ENCODE data around the gene PTPRN2. TPM values are rescaled to one million over a fixed set of nuclear protein-coding genes. Genes with fewer than 3 reads are reported as not detected.
"Not testable (repeated sequence)": the region's sequence is repeated elsewhere in the genome, so short reads cannot be mapped to it uniquely, and the experiment has no call there.

The PTPRN2 gene
- total and polyA plus RNA-seq, 4 donors, result 18.1 to 69.9 (median 50.4) TPM

DNA sequence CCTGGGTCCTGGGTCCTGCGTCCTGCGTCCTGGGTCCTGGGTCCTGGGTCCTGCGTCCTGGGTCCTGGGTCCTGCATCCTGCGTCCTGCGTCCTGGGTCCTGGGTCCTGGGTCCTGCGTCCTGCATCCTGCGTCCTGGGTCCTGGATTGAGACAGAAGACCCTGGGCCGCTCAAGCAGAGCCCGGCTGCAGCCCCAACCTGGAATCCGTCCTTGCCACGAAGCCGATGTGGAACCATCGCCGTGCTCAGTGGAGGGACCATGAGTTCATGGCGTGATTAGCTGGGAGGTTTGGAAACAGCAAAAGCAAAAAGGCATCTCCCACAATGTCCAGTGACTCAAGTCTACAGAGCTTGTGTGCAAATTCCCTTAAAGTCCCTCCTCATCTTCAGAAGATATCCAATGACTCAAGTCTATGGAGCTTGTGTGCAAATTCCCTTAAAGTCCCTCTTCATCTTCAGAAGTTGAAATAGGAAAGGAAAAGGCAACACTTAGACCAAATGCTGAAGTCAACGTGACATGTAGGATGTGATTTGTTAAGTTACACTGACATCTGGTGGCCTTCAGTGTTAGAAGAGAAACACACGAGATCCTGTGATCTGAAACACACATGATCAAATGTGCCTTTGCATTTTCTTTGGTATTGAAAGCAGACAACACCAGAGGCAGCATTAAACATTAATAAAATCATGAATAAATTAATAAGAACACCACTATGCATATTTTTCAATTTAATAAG, 179.9 kb downstream of the PTPRN2 start:
- H3K9me3 ChIP-seq (ENCODE audit: control insufficient read depth, insufficient read depth, low read length), result no peaks in the 10 kb centered on the region
- 82% methylated on average over 15 of the region's 17 CpGs for WGBS (ENCODE audit: insufficient coverage)
- H3K36me3 ChIP-seq (ENCODE audit: control insufficient read depth, insufficient read depth, low read length), result peaks cover 6% of the 10 kb centered on the region
- H3K4me3 ChIP-seq (ENCODE audit: low read depth, low read length), result no peak overlapping the region
- DNase-seq (ENCODE audit: low read depth in 4 of 6, low spot score in 6 of 6), result peak; percentile 53 to 96 (median 71)
- peaks cover 10% of the 10 kb centered on the region for H3K4me1 ChIP-seq (ENCODE audit: control insufficient read depth, insufficient read depth, low read length)
- no peak overlapping the region for H3K27ac ChIP-seq (ENCODE audit: low read depth, low read length)
- no peaks in the 10 kb centered on the region for H3K27me3 ChIP-seq (ENCODE audit: control insufficient read depth, insufficient read depth, low read length)

DNA sequence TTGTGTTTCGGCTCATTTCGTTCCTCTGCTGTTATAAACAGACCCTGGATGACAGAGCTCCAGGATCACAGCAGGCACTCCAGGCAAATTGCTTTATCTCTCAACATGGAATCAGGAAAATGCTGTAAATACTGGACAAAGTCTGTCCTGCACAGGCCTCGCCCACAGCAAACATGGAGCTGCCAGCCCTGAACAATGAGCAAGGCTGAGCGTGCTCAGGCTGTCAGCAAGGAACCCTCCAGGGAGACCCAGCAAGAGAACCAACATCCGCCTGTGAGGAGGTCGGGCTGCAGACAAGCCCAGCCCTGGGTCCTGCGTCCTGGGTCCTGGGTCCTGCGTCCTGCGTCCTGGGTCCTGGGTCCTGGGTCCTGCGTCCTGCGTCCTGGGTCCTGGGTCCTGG, 180.8 kb downstream of the PTPRN2 start:
- Histone ChIP-seq H3K27ac (ENCODE audit: low read depth, low read length) (no peak overlapping the region), H3K4me3 (ENCODE audit: low read depth, low read length) (no peak overlapping the region), H3K9me3 (ENCODE audit: control insufficient read depth, insufficient read depth, low read length) (no peaks in the 10 kb centered on the region), H3K27me3 (ENCODE audit: control insufficient read depth, insufficient read depth, low read length) (no peaks in the 10 kb centered on the region), H3K4me1 (ENCODE audit: control insufficient read depth, insufficient read depth, low read length) (peaks cover 17% of the 10 kb centered on the region), H3K36me3 (ENCODE audit: control insufficient read depth, insufficient read depth, low read length) (peaks cover 6% of the 10 kb centered on the region)
- no peak for DNase-seq (ENCODE audit: low read depth in 4 of 6, low spot score in 6 of 6)
- 79% methylated on average over 7 of the region's 11 CpGs for WGBS (ENCODE audit: insufficient coverage)

DNA sequence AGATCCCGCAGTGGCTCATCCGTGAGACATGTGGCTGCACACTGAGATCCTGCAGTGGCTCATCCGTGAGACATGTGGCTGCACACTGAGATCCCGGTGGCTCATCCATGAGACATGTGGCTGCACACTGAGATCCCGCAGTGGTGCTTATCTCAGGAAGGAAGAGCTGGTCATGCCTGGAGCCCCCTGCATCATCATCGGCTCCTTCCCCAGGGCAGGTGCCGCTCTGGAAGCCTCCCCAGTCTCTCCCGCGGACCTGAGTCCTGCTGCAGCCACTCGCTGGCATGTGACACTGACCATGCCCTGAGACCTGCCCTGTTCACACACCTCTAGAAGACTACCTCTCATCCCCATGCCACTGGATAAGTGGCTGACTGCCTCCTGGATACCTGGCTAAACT, 181.3 kb downstream of the PTPRN2 start:
- Histone ChIP-seq H3K4me1 (ENCODE audit: control insufficient read depth, insufficient read depth, low read length) (peaks cover 21% of the 10 kb centered on the region), H3K36me3 (ENCODE audit: control insufficient read depth, insufficient read depth, low read length) (peaks cover 6% of the 10 kb centered on the region), H3K9me3 (ENCODE audit: control insufficient read depth, insufficient read depth, low read length) (no peaks in the 10 kb centered on the region), H3K27ac (ENCODE audit: low read depth, low read length) (no peak overlapping the region), H3K27me3 (ENCODE audit: control insufficient read depth, insufficient read depth, low read length) (no peaks in the 10 kb centered on the region), H3K4me3 (ENCODE audit: low read depth, low read length) (no peak overlapping the region)
- DNase-seq (ENCODE audit: low read depth in 4 of 6, low spot score in 6 of 6), result no peak
- 94% methylated on average over 9 of the region's 10 CpGs for WGBS (ENCODE audit: insufficient coverage)

DNA sequence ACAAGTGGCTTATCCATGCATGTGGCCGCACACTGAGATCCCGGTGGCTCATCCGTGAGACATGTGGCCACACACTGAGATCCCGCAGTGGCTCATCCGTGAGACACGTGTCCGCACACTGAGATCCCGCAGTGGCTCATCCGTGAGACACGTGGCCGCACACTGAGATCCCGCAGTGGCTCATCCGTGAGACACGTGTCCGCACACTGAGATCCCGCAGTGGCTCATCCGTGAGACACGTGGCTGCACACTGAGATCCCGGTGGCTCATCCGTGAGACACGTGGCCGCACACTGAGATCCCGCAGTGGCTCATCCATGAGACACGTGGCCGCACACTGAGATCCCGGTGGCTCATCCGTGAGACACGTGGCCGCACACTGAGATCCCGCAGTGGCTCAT, 181.9 kb downstream of the PTPRN2 start:
- 96% methylated on average over 29 of the region's 30 CpGs for WGBS (ENCODE audit: insufficient coverage)
- H3K27ac ChIP-seq (ENCODE audit: low read depth, low read length); H3K36me3 ChIP-seq (ENCODE audit: control insufficient read depth, insufficient read depth, low read length); DNase-seq (ENCODE audit: low read depth in 4 of 6, low spot score in 6 of 6); H3K4me3 ChIP-seq (ENCODE audit: low read depth, low read length); H3K27me3 ChIP-seq (ENCODE audit: control insufficient read depth, insufficient read depth, low read length); H3K9me3 ChIP-seq (ENCODE audit: control insufficient read depth, insufficient read depth, low read length): not testable (repeated sequence)
- H3K4me1 ChIP-seq (ENCODE audit: control insufficient read depth, insufficient read depth, low read length), result peaks cover 27% of the 10 kb centered on the region

DNA sequence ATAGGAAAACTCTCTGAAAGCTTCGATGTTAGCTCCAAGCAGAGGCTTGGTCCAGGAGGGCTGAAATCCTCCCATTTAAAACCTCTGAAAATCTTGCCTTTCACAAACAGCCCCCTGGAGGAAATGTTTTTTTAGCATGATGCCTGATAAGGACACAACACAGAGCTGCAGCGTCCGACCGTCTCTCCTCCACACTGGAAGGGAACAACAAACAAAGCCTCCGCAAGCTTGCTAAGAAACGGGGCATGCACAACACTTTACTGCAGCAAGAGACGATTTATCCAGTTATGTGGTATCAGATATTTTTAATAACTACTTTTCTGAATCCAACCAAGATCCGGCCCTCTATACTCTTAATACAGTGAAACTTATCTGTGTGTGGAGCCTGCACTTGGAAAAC, 182.3 kb downstream of the PTPRN2 start:
- Histone ChIP-seq H3K9me3 (ENCODE audit: control insufficient read depth, insufficient read depth, low read length) (no peaks in the 10 kb centered on the region), H3K27ac (ENCODE audit: low read depth, low read length) (no peak overlapping the region), H3K27me3 (ENCODE audit: control insufficient read depth, insufficient read depth, low read length) (no peaks in the 10 kb centered on the region), H3K36me3 (ENCODE audit: control insufficient read depth, insufficient read depth, low read length) (peaks cover 3% of the 10 kb centered on the region), H3K4me3 (ENCODE audit: low read depth, low read length) (no peak overlapping the region), H3K4me1 (ENCODE audit: control insufficient read depth, insufficient read depth, low read length) (peaks cover 28% of the 10 kb centered on the region)
- DNase-seq (ENCODE audit: low read depth in 4 of 6, low spot score in 6 of 6), result no peak
- 92% methylated on average over 5 of the region's 8 CpGs for WGBS (ENCODE audit: insufficient coverage)

DNA sequence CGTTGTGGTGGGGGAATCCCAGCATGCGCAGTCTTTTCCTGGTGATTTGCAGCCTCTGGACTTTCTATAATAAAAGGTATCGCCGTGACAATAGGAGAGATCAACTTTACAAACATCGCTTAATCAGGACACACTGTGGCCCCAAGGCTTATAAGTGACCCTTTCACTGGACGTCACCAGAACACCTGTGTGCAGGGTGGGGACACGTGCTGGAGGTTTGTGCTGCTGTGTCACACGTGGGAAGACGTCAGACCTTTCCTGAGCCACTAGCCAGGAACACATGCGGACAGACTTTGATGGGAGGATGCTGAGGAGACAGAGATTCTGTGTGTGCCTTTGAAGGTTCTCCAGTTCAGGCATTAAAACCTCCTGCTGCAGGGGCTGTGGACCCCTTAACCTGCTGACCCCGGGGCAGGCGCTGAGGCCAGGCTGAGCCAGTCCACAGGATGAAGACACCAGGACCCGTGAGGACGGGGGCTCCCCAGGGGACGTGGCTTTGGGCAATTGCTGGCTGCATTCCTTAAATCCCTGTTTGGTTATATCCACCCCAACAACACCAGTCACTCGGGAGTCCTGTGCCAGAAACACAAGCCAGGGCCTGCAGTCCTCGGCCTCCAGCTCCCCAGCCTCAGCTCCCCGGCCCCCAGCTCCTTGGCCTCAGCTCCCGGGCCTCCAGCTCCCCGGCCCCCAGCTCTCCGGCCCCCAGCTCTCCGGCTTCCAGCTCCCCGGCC, 183.4 kb downstream of the PTPRN2 start:
- H3K27ac ChIP-seq (ENCODE audit: low read depth, low read length), result no peak overlapping the region
- H3K4me3 ChIP-seq (ENCODE audit: low read depth, low read length), result no peak overlapping the region
- H3K27me3 ChIP-seq (ENCODE audit: control insufficient read depth, insufficient read depth, low read length), result no peaks in the 10 kb centered on the region
- 80% methylated on average over 17 of the region's 23 CpGs for WGBS (ENCODE audit: insufficient coverage)
- peaks cover 3% of the 10 kb centered on the region for H3K36me3 ChIP-seq (ENCODE audit: control insufficient read depth, insufficient read depth, low read length)
- peaks cover 28% of the 10 kb centered on the region for H3K4me1 ChIP-seq (ENCODE audit: control insufficient read depth, insufficient read depth, low read length)
- DNase-seq (ENCODE audit: low read depth in 4 of 6, low spot score in 6 of 6), result no peak
- no peaks in the 10 kb centered on the region for H3K9me3 ChIP-seq (ENCODE audit: control insufficient read depth, insufficient read depth, low read length)

DNA sequence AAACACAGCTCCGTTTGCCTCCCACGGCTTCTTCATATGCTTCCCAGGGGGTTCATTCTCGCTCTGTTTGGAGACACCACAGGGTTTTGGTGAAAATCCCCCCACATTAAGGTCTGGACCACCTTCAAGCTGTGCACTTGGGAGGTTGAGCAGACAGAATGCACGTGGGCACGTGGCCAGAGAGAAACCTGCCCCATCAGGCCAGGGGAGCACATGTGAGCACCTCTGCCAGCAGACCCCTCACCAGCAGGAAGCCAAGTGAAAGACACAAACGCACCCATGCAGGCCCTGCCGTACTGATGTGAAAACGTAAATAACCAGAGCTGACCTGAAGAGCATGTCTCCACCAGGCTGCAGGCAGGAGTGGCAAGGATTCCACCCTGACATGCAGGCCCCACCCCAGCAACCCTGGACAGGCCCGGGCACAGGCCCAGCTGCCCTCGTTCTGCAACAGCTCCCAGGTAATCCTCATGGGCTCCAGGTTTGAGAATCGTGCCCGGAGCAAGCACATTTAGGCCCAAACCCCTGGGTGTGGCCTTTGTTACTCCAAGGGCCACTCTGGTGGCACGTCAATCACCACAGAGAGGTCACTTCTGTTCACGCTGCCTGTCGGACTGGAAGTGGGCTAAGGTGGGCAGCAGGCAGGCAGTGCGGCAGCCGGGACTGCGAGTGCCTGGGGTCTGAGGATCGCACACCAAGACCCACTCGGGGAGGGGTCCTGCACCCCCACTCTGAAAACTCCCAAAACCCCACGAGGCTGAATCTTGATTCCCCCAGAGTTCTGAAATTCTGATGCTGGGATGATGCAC, 184.4 kb downstream of the PTPRN2 start:
- peaks cover 3% of the 10 kb centered on the region for H3K36me3 ChIP-seq (ENCODE audit: control insufficient read depth, insufficient read depth, low read length)
- no peaks in the 10 kb centered on the region for H3K27me3 ChIP-seq (ENCODE audit: control insufficient read depth, insufficient read depth, low read length)
- no peak overlapping the region for H3K27ac ChIP-seq (ENCODE audit: low read depth, low read length)
- H3K4me3 ChIP-seq (ENCODE audit: low read depth, low read length), result no peak overlapping the region
- WGBS (ENCODE audit: insufficient coverage), result 71% methylated on average over 13 of the region's 21 CpGs
- H3K4me1 ChIP-seq (ENCODE audit: control insufficient read depth, insufficient read depth, low read length), result peaks cover 28% of the 10 kb centered on the region
- no peaks in the 10 kb centered on the region for H3K9me3 ChIP-seq (ENCODE audit: control insufficient read depth, insufficient read depth, low read length)
- no peak for DNase-seq (ENCODE audit: low read depth in 4 of 6, low spot score in 6 of 6)

DNA sequence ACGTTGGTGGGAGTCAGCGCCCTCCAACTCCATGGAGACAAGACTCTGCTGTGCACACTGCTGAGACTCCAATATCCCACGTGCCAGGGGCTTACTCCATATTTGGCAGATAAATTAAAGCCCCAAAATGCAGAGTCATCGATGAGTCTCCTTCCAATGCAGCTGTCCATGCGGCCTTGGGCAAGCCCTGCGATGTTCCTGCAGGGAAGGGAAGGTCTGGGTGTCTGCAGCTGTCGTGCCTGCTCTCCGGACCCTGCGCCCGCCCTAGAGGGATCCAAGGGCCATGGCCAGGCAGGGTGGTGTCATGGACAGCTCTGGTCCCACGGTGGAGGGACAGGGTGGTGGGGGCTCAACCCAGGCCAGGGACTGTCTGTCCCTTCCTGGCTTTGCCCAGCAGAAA, 185.2 kb downstream of the PTPRN2 start:
- H3K36me3 ChIP-seq (ENCODE audit: control insufficient read depth, insufficient read depth, low read length), result peaks cover 3% of the 10 kb centered on the region
- no peaks in the 10 kb centered on the region for H3K27me3 ChIP-seq (ENCODE audit: control insufficient read depth, insufficient read depth, low read length)
- no peak for DNase-seq (ENCODE audit: low read depth in 4 of 6, low spot score in 6 of 6)
- H3K4me3 ChIP-seq (ENCODE audit: low read depth, low read length), result no peak overlapping the region
- H3K9me3 ChIP-seq (ENCODE audit: control insufficient read depth, insufficient read depth, low read length), result no peaks in the 10 kb centered on the region
- no peak overlapping the region for H3K27ac ChIP-seq (ENCODE audit: low read depth, low read length)
- 65% methylated on average over 11 of the region's 11 CpGs for WGBS (ENCODE audit: insufficient coverage)
- H3K4me1 ChIP-seq (ENCODE audit: control insufficient read depth, insufficient read depth, low read length), result peaks cover 26% of the 10 kb centered on the region

DNA sequence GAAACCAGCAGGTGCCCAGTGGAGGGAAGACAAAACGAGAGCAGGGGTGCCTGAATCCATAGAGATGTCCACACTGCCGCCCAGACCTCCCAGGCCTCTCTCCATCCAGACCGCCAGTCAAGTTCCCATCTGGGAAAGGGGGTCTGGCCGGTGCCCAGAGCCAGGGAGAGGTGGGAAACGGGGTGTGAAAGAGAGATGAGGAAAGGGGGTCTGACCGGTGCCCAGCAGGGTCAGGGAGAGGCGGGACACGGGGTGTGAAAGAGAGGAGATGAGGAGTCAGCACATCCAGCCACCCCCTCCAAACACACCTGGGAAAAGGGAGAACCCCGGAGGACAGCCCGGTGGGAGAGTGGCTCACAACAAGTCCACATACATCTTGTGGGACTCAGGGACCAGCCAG, 185.8 kb downstream of the PTPRN2 start:
- Histone ChIP-seq H3K4me1 (ENCODE audit: control insufficient read depth, insufficient read depth, low read length) (peaks cover 32% of the 10 kb centered on the region), H3K27ac (ENCODE audit: low read depth, low read length) (no peak overlapping the region), H3K4me3 (ENCODE audit: low read depth, low read length) (no peak overlapping the region), H3K36me3 (ENCODE audit: control insufficient read depth, insufficient read depth, low read length) (peaks cover 3% of the 10 kb centered on the region), H3K27me3 (ENCODE audit: control insufficient read depth, insufficient read depth, low read length) (no peaks in the 10 kb centered on the region), H3K9me3 (ENCODE audit: control insufficient read depth, insufficient read depth, low read length) (no peaks in the 10 kb centered on the region)
- 71% methylated on average over 4 of the region's 10 CpGs for WGBS (ENCODE audit: insufficient coverage)
- no peak for DNase-seq (ENCODE audit: low read depth in 4 of 6, low spot score in 6 of 6)
